ENCODE results near the gene KIAA1191. TPM values are rescaled to one million over a fixed set of nuclear protein-coding genes. Genes with fewer than 3 reads are reported as not detected.
A peak's percentile ranks its signal among the peaks of the same experiment; 100 is the strongest.

The KIAA1191 gene
- total and polyA plus RNA-seq, 9 donors, result 35.0 to 74.6 (median 62.8) TPM

- no peaks in the 10 kb centered on the region for H3K27me3 ChIP-seq (ENCODE audit: control insufficient read depth, insufficient read depth, low read length)
- H3K9me3 ChIP-seq (replicated peaks; ENCODE audit: control insufficient read depth, low read depth, low read length), result no peaks in the 10 kb centered on the region
- no peak overlapping the region for H3K27ac ChIP-seq (ENCODE audit: low read length)
- H3K4me3 ChIP-seq (ENCODE audit: low read length), result no peak overlapping the region
- peaks cover 8% of the 10 kb centered on the region for H3K4me1 ChIP-seq (ENCODE audit: control insufficient read depth, insufficient read depth, low read length)
- DNase-seq, result no peak
- H3K36me3 ChIP-seq (ENCODE audit: control insufficient read depth, insufficient read depth, low read length), result peaks cover 28% of the 10 kb centered on the region
- 71% methylated on average over 16 of the region's 20 CpGs for WGBS (ENCODE audit: insufficient coverage)
Observed at GRCh38 chr5:176405656-176406435, 44.3 kb upstream of the KIAA1191 start.

- Histone ChIP-seq H3K4me1 (ENCODE audit: control insufficient read depth, insufficient read depth, low read length) (peaks cover 5% of the 10 kb centered on the region), H3K4me3 (ENCODE audit: low read length) (no peak overlapping the region), H3K27ac (ENCODE audit: low read length) (no peak overlapping the region), H3K9me3 (replicated peaks; ENCODE audit: control insufficient read depth, low read depth, low read length) (no peaks in the 10 kb centered on the region), H3K27me3 (ENCODE audit: control insufficient read depth, insufficient read depth, low read length) (no peaks in the 10 kb centered on the region), H3K36me3 (ENCODE audit: control insufficient read depth, insufficient read depth, low read length) (peaks cover 27% of the 10 kb centered on the region)
- peak; percentile 4 for DNase-seq
- 58% methylated on average over 16 of the region's 22 CpGs for WGBS (ENCODE audit: insufficient coverage)
Observed at GRCh38 chr5:176401281-176402205, 40.0 kb upstream of the KIAA1191 start.

- Histone ChIP-seq H3K27ac (ENCODE audit: low read length) (no peak overlapping the region), H3K27me3 (ENCODE audit: control insufficient read depth, insufficient read depth, low read length) (no peaks in the 10 kb centered on the region), H3K4me3 (ENCODE audit: low read length) (no peak overlapping the region), H3K4me1 (ENCODE audit: control insufficient read depth, insufficient read depth, low read length) (peaks cover 5% of the 10 kb centered on the region), H3K36me3 (ENCODE audit: control insufficient read depth, insufficient read depth, low read length) (peaks cover 19% of the 10 kb centered on the region), H3K9me3 (replicated peaks; ENCODE audit: control insufficient read depth, low read depth, low read length) (no peaks in the 10 kb centered on the region)
- peak; percentile 0 for DNase-seq
- 89% methylated on average over 16 of the region's 17 CpGs for WGBS (ENCODE audit: insufficient coverage)
Observed at GRCh38 chr5:176400382-176401156, 39.0 kb upstream of the KIAA1191 start.

GRCh38 chr5:176397736-176398420 is 36.3 kb upstream of the KIAA1191 start:
- no peak overlapping the region for H3K27ac ChIP-seq (ENCODE audit: low read length)
- H3K4me3 ChIP-seq (ENCODE audit: low read length), result no peak overlapping the region
- H3K9me3 ChIP-seq (replicated peaks; ENCODE audit: control insufficient read depth, low read depth, low read length), result no peaks in the 10 kb centered on the region
- no peak for DNase-seq
- peaks cover 5% of the 10 kb centered on the region for H3K4me1 ChIP-seq (ENCODE audit: control insufficient read depth, insufficient read depth, low read length)
- H3K36me3 ChIP-seq (ENCODE audit: control insufficient read depth, insufficient read depth, low read length), result peaks cover 28% of the 10 kb centered on the region
- H3K27me3 ChIP-seq (ENCODE audit: control insufficient read depth, insufficient read depth, low read length), result no peaks in the 10 kb centered on the region
- 86% methylated on average over 17 of the region's 18 CpGs for WGBS (ENCODE audit: insufficient coverage)

GRCh38 chr5:176396330-176396729 is 34.8 kb upstream of the KIAA1191 start:
- H3K4me3 ChIP-seq (ENCODE audit: low read length), result no peak overlapping the region
- WGBS (ENCODE audit: insufficient coverage), result 21% methylated on average over 4 of the region's 6 CpGs
- peaks cover 4% of the 10 kb centered on the region for H3K4me1 ChIP-seq (ENCODE audit: control insufficient read depth, insufficient read depth, low read length)
- no peak for DNase-seq
- H3K36me3 ChIP-seq (ENCODE audit: control insufficient read depth, insufficient read depth, low read length), result peaks cover 42% of the 10 kb centered on the region
- no peaks in the 10 kb centered on the region for H3K27me3 ChIP-seq (ENCODE audit: control insufficient read depth, insufficient read depth, low read length)
- H3K27ac ChIP-seq (ENCODE audit: low read length), result no peak overlapping the region
- no peaks in the 10 kb centered on the region for H3K9me3 ChIP-seq (replicated peaks; ENCODE audit: control insufficient read depth, low read depth, low read length)

GRCh38 chr5:176394881-176395675 is 33.5 kb upstream of the KIAA1191 start:
- Histone ChIP-seq H3K27me3 (ENCODE audit: control insufficient read depth, insufficient read depth, low read length) (no peaks in the 10 kb centered on the region), H3K4me3 (ENCODE audit: low read length) (no peak overlapping the region), H3K9me3 (replicated peaks; ENCODE audit: control insufficient read depth, low read depth, low read length) (no peaks in the 10 kb centered on the region), H3K4me1 (ENCODE audit: control insufficient read depth, insufficient read depth, low read length) (peaks cover 4% of the 10 kb centered on the region), H3K36me3 (ENCODE audit: control insufficient read depth, insufficient read depth, low read length) (peaks cover 46% of the 10 kb centered on the region), H3K27ac (ENCODE audit: low read length) (no peak overlapping the region)
- DNase-seq, result no peak
- WGBS (ENCODE audit: insufficient coverage), result 77% methylated on average over 5 of the region's 11 CpGs

- 85% methylated on average over 6 of the region's 9 CpGs for WGBS (ENCODE audit: insufficient coverage)
- no peak overlapping the region for H3K27ac ChIP-seq (ENCODE audit: low read length)
- peaks cover 46% of the 10 kb centered on the region for H3K36me3 ChIP-seq (ENCODE audit: control insufficient read depth, insufficient read depth, low read length)
- H3K4me3 ChIP-seq (ENCODE audit: low read length), result no peak overlapping the region
- no peaks in the 10 kb centered on the region for H3K27me3 ChIP-seq (ENCODE audit: control insufficient read depth, insufficient read depth, low read length)
- H3K9me3 ChIP-seq (replicated peaks; ENCODE audit: control insufficient read depth, low read depth, low read length), result no peaks in the 10 kb centered on the region
- peaks cover 7% of the 10 kb centered on the region for H3K4me1 ChIP-seq (ENCODE audit: control insufficient read depth, insufficient read depth, low read length)
- no peak for DNase-seq
Observed at GRCh38 chr5:176394096-176394495, 32.5 kb upstream of the KIAA1191 start.

- peaks cover 42% of the 10 kb centered on the region for H3K36me3 ChIP-seq (ENCODE audit: control insufficient read depth, insufficient read depth, low read length)
- H3K27me3 ChIP-seq (ENCODE audit: control insufficient read depth, insufficient read depth, low read length), result no peaks in the 10 kb centered on the region
- no peak overlapping the region for H3K27ac ChIP-seq (ENCODE audit: low read length)
- WGBS (ENCODE audit: insufficient coverage), result 91% methylated on average over 10 of the region's 11 CpGs
- no peak for DNase-seq
- H3K4me1 ChIP-seq (ENCODE audit: control insufficient read depth, insufficient read depth, low read length), result peaks cover 9% of the 10 kb centered on the region
- no peaks in the 10 kb centered on the region for H3K9me3 ChIP-seq (replicated peaks; ENCODE audit: control insufficient read depth, low read depth, low read length)
- H3K4me3 ChIP-seq (ENCODE audit: low read length), result no peak overlapping the region
Observed at GRCh38 chr5:176392526-176392925, 31.0 kb upstream of the KIAA1191 start.

GRCh38 chr5:176391999-176392398 is 30.4 kb upstream of the KIAA1191 start:
- DNase-seq, result no peak
- H3K4me3 ChIP-seq (ENCODE audit: low read length), result no peak overlapping the region
- H3K27ac ChIP-seq (ENCODE audit: low read length), result no peak overlapping the region
- H3K4me1 ChIP-seq (ENCODE audit: control insufficient read depth, insufficient read depth, low read length), result peaks cover 11% of the 10 kb centered on the region
- H3K27me3 ChIP-seq (ENCODE audit: control insufficient read depth, insufficient read depth, low read length), result no peaks in the 10 kb centered on the region
- H3K36me3 ChIP-seq (ENCODE audit: control insufficient read depth, insufficient read depth, low read length), result peaks cover 42% of the 10 kb centered on the region
- no CpG with 5 or more reads among the region's 4 CpGs for WGBS (ENCODE audit: insufficient coverage)
- H3K9me3 ChIP-seq (replicated peaks; ENCODE audit: control insufficient read depth, low read depth, low read length), result no peaks in the 10 kb centered on the region

Measured in muscle of leg (tissue), 11 donors.